HL-60 (cell line): ENCODE results near the gene MACROD2.
"Not testable (repeated sequence)": the region's sequence is repeated elsewhere in the genome, so short reads cannot be mapped to it uniquely, and the experiment has no call there.

ENCODE experiments used
- DNase-seq, 2 experiments: peaks; one replicate each; pipeline ENCODE4 v3.0.0-alpha.2; 2010 to 2020; ENCODE audit warnings: low read depth in 1 of 2, low spot score in 1 of 2
- H3K27ac ChIP-seq: fragments of 250-450 bp; sonication (Bioruptor Pico); replicated peaks from 2 replicates; pipeline ENCODE4 v1.5.1; 2020; ENCODE audit warnings: mild to moderate bottlenecking, moderate library complexity
- H3K27me3 ChIP-seq: fragments of 250-450 bp; sonication (Bioruptor Pico); 2 replicates; pipeline ENCODE4 v1.5.1; 2021; ENCODE audit warnings: mild to moderate bottlenecking, moderate library complexity; ENCODE audit not compliant: insufficient read depth, poor library complexity, severe bottlenecking
- H3K4me3 ChIP-seq: replicated peaks from 2 replicates; pipeline ENCODE4 v1.5.1; 2011; ENCODE audit warnings: mild to moderate bottlenecking, control low read depth, low read length; ENCODE audit not compliant: insufficient read depth
- CTCF ChIP-seq: IDR thresholded peaks from one replicate; pipeline ENCODE4 v1.5.1; 2011; ENCODE audit warnings: low read length, control low read depth, inconsistent platforms; ENCODE audit not compliant: insufficient read depth
- GABPA ChIP-seq: IDR thresholded peaks from 2 replicates; pipeline ENCODE4 v1.6.1; 2012; ENCODE audit warnings: low read depth
- POLR2AphosphoS5 ChIP-seq: IDR thresholded peaks from 2 replicates; pipeline ENCODE4 v1.6.1; 2012; ENCODE audit warnings: low read depth
- REST ChIP-seq: IDR thresholded peaks from 2 replicates; pipeline ENCODE4 v1.6.1; 2012; ENCODE audit warnings: low read depth; ENCODE audit not compliant: insufficient replicate concordance
- SPI1 ChIP-seq: IDR thresholded peaks from 2 replicates; pipeline ENCODE4 v1.6.1; 2012; ENCODE audit warnings: low read depth, mild to moderate bottlenecking, borderline replicate concordance

Gene MACROD2

GRCh38 chr20:14030991-14031390 is 35.7 kb downstream of the MACROD2 start:
- DNase-seq: no peak
- no peak for TF ChIP-seq CTCF
- no peak for TF ChIP-seq REST
- TF ChIP-seq GABPA: no peak
- no peak for TF ChIP-seq POLR2AphosphoS5
- no peak for TF ChIP-seq SPI1
- H3K27me3 ChIP-seq: no peaks in the 10 kb centered on the region
- no peak overlapping the region for H3K4me3 ChIP-seq
- H3K27ac ChIP-seq: no peak overlapping the region

GRCh38 chr20:14033310-14033709 is 38.0 kb downstream of the MACROD2 start:
- Histone ChIP-seq H3K27ac (no peak overlapping the region), H3K27me3 (no peaks in the 10 kb centered on the region), H3K4me3 (no peak overlapping the region)
- TF ChIP-seq SPI1: no peak
- TF ChIP-seq POLR2AphosphoS5: no peak
- TF ChIP-seq CTCF: no peak
- TF ChIP-seq GABPA: no peak
- TF ChIP-seq REST: no peak
- no peak for DNase-seq

- Histone ChIP-seq H3K4me3 (no peak overlapping the region), H3K27ac (no peak overlapping the region), H3K27me3 (no peaks in the 10 kb centered on the region)
- TF ChIP-seq CTCF (no peak), REST (no peak), POLR2AphosphoS5 (no peak), GABPA (no peak), SPI1 (no peak)
- DNase-seq: no peak
These were observed 41.3 kb downstream of the MACROD2 start for GRCh38 chr20:14036567-14036966.

GRCh38 chr20:14044712-14045276 is 49.5 kb downstream of the MACROD2 start:
- not testable (repeated sequence) for H3K27ac ChIP-seq, H3K27me3 ChIP-seq, DNase-seq, H3K4me3 ChIP-seq
